HG03432 (cell line): ENCODE measurements around the gene CREB5.
"Not testable (repeated sequence)": the region's sequence is repeated elsewhere in the genome, so short reads cannot be mapped to it uniquely, and the experiment has no call there.

ENCODE experiments used
- ATAC-seq: cut with Tn5 transposase; IDR thresholded peaks from one replicate; pipeline ENCODE4 v1.9.1; 2021; ENCODE audit warnings: mild to moderate bottlenecking, moderate library complexity; ENCODE audit not compliant: unreplicated experiment

The CREB5 gene

GRCh38 chr7:28539289-28539981 is 127.1 kb downstream of the CREB5 start:
- ATAC-seq = peak; percentile 98

GRCh38 chr7:28542410-28542809 is 130.1 kb downstream of the CREB5 start:
- no peak for ATAC-seq

GRCh38 chr7:28544453-28545117 is 132.3 kb downstream of the CREB5 start:
- ATAC-seq = no peak

- ATAC-seq = no peak
Observed at GRCh38 chr7:28546067-28546466, 133.7 kb downstream of the CREB5 start.

DNA sequence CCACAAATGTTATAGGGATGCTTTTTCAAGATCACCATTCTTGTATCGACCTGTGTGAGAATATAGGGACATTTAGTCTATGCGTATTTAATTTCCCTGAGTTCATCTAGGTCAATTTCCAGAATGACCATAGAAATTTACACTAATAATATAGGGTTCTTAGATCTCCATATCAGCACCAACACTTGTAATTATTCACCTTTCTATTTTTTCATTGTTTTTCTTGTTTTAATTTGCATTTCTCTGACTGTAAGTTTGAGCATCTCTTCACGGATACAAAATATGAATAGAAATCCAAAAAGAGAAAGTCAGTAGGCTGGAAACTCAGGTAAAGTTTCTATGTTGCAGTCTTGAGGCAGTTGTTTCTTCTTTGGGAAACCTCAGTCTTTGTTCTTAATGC is 134.8 kb downstream of the CREB5 start:
- ATAC-seq = no peak

DNA sequence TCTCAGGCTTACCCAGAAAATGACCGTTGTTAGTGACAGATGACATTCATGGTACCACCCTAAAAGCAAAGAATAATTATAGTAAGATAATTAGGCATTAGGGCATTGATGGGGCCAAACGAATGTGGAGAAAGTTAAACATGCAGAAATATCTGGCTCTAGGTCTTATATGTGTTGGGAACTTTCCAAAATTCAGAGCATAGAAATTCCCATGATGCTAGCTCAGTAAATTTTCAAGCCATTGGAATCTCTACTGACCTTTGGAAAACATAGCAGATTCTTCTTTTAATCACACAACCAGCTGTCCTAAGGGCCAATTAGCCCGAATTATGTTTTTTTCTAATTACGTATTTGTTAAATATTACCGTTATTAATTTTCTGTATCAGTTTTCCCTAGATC is 136.1 kb downstream of the CREB5 start:
- no peak for ATAC-seq

DNA sequence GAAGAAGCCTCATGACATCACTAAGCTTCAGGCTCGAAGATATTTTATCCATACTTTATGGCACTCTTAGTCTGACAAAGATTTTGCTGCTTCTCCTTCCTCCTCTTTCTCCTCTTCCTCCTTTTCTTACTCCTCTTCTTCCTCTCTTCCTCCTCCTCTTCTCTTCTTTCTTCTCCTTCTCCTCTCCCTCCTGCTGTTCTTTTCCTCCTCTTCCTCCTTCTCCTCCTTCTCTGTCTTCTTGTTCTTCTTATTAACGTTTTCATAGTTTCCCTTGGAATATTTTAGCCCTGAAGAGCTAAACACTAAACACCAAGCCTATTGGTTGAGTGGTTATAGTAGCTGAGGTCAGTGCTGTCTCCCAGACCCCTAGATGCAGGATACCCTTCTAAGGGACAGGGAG is 137.7 kb downstream of the CREB5 start:
- ATAC-seq = no peak

GRCh38 chr7:28550580-28551186 is 138.4 kb downstream of the CREB5 start:
- ATAC-seq = no peak

DNA sequence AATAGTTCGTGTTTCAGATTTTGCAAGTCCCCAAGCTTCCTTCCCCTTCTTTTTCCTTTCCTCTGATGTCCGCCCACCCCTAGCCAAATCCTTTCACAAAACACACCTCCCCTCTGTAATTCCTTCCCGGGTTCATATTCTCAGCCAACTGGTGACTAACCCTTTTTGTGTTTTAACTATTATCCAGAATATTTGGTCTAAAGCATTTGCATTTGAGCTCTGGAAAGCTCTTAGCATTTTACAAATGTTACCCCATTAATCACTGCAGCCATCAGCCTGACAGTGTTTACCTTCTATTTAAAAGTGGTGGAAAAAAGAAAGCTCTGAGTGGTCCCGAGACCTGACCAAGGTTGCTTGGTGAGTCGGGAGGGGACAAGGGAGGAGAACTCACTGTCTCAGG is 139.0 kb downstream of the CREB5 start:
- ATAC-seq = no peak

DNA sequence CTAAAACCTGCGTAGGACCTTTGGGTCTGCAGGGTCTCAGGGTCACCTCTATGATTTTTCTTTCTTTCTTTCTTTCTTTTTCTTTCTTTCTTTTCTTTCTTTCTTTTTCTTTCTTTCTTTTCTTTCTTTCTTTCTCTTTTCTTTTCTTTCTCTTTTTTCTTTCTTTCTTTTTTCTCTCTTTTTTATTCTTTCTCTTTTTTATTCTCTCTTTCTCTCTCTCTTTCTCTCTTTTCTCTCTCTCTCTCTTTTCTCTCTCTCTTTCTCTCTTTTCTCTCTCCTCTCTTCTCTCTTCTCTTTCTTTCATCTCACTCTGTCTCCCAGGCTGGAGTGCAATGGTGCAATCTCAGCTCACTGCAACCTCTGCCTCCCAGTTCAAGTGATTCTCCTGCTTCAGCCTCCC is 139.4 kb downstream of the CREB5 start:
- ATAC-seq = not testable (repeated sequence)

- ATAC-seq = no peak
Observed at GRCh38 chr7:28554802-28555471, 142.6 kb downstream of the CREB5 start.

DNA sequence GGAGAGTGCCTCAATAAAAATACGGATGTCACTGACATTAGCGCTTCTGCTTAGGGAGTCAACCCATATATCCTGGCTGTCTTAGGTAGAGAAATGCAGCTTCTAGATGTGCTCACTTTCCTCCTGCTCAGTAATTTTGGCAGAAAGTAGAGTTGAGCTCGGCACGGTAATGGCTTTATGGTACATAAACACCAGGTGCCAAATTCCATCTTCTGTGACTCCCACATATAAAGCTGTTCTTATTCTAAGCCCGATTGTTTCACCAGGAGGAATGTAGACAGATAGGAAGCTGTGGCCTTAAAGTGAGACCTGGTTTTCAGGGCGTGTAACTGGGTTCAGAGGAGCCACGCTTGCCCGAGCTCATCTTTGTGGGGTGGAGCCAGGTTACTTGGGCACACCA is 143.7 kb downstream of the CREB5 start:
- no peak for ATAC-seq

DNA sequence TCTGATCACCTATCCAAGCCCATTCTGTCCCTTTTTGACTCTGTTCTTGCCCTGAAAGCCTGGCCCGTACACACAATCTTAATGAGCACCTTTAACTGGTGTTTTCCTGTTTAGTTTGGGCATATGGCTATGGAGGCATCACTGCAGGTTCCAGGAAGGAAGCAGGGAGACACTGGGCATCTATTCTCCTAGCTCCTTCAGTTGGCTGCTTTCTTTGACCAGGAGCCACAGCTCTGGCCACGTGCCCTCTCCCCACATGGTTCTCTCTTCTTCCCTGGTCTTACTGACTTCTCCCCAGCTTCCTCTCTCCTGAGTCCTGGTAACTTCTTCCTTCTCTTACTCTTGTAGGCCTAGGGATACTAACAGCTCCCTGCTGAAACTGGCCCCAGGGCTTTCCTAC is 144.4 kb downstream of the CREB5 start:
- ATAC-seq = no peak

DNA sequence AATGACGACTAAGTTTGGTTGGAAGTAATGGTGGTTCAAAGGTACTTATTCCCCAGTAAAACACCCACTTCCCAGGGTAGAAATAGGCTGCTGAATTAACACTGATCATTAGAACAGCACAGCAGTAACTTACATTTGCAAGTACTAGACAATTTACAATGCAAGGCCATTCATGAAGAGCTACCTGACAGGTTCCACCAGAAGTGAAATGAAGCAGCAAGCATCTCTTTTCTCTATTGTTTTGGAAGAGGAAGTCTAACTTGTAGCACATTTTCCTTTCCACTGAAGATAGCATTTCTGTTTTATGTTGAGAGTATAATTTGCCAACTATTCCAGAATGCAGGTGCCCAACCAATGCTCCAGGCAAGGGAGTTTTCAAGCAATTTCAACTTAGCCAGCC is 145.9 kb downstream of the CREB5 start:
- ATAC-seq = no peak

DNA sequence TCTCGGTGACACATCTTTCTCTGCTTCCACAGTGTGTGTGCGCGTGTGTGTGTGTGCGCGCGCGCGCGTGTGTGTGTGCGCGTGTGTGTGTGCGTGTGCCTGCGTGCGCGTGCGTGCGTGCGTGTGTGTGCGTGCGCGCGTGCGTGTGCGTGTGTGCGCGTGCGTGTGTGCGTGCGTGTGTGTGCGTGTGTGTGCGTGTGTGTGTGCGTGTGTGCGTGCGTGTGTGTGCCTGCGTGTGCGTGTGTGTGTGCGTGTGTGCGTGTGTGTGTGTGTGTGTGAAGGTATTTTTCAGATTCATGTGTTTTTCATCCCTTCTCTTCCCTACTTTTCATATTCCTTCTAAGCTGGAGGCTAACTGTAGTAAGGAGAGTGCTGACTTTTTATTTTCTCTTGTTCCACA is 148.4 kb downstream of the CREB5 start:
- ATAC-seq = no peak

GRCh38 chr7:28564033-28564432 is 151.7 kb downstream of the CREB5 start:
- no peak for ATAC-seq

DNA sequence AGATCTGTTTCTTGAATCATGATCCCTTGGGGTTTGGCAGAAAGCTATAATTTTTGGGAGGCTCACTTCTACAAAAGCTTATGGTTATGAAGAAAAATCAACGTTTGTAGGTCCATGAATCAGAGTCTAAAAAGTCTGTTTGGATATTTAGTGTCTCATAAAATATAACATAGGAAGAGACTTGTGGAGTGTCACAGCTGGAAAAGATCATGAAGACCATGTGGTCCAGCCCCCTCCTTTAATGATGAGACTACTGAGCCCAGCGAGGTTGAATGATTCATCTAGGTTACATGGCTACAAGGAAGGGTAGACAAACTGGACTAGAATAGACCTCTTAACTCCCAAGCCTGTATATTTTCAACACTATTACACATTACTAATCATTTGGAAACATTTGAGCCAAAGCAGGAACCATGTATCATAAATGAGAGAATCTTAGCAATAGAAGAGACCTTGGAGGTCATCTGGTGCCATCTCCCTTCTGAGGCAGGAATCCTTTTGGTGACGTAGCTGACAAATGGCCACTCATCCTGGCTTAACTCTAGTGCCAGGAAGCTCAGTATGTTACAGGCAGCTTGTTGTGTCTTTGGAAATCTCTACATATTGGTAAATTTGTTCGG is 152.5 kb downstream of the CREB5 start:
- no peak for ATAC-seq

- no peak for ATAC-seq
Observed at GRCh38 chr7:28565980-28566379, 153.7 kb downstream of the CREB5 start.

DNA sequence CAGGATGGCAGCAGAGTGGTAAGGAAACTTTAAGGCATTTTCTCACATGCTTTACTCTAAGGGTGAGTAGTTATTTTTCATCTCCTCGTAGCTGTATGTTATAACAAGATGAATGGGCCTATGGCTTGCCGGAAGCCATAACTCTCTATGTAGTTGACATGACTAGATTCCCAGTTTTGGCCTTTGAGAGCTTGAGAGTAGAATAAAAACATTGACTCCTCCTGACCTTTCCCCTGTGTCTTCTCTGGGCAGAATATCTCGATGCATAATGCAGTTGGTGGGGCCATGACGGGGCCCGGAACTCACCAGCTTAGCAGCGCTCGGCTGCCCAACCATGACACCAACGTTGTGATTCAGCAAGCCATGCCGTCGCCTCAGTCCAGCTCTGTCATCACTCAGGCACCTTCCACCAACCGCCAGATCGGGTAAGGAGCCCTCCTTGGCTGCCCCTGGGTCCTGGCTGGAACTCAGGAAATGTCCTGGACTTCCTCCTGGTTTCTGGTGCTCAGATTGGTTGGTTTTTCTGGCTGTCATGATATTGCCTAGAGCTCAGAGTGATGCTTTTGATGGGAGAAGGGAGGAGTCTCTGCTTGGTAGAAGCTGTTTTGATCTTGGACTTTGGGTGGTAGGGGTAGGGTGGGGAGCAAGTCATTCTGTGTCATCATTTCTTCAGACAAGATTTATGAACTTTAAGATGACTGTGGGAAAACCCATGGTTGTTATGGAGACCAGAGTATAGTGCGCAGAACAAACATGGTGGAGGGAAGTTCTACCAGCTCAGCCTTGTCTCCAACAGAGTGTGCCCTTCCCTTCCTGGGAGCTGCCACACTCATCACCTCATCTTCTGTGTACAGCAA is 158.0 kb downstream of the CREB5 start:
- ATAC-seq = peak; percentile 91

- ATAC-seq = no peak
Observed at GRCh38 chr7:28570970-28571288, 158.6 kb downstream of the CREB5 start.

- ATAC-seq = no peak
Observed at GRCh38 chr7:28571405-28571804, 159.1 kb downstream of the CREB5 start.
